Mesothelial cell of epicardium (in vitro differentiated cells): ENCODE measurements around the gene DUS2. TPM values are rescaled to one million over a fixed set of nuclear protein-coding genes. Genes with fewer than 3 reads are reported as not detected.
A peak's percentile ranks its signal among the peaks of the same experiment; 100 is the strongest.
"Not testable (repeated sequence)": the region's sequence is repeated elsewhere in the genome, so short reads cannot be mapped to it uniquely, and the experiment has no call there.

ENCODE experiments used
- DNase-seq, 2 experiments: peaks; one replicate each; pipeline ENCODE4 v3.0.0; 2021; ENCODE audit warnings: low spot score in 2 of 2; ENCODE audit not compliant: unreplicated experiment in 2 of 2
- H3K27ac Mint-ChIP-seq: 2 replicates; pipeline ENCODE4 v1.8.0; 2021; ENCODE audit warnings: mixed read lengths
- H3K27me3 Mint-ChIP-seq: 2 replicates; pipeline ENCODE4 v1.8.0; 2021; ENCODE audit warnings: low read depth, mixed read lengths
- H3K36me3 Mint-ChIP-seq: 2 replicates; pipeline ENCODE4 v1.8.0; 2021; ENCODE audit warnings: mixed read lengths
- H3K4me1 Mint-ChIP-seq: 2 replicates; pipeline ENCODE4 v1.8.0; 2021; ENCODE audit warnings: mixed read lengths
- H3K4me3 Mint-ChIP-seq: 2 replicates; pipeline ENCODE4 v1.8.0; 2021; ENCODE audit warnings: mild to moderate bottlenecking, moderate library complexity, mixed read lengths
- H3K9me3 Mint-ChIP-seq: 2 replicates; pipeline ENCODE4 v1.8.0; 2021; ENCODE audit warnings: mixed read lengths
- total RNA-seq: library from RNA; stranded (reverse); gene quantifications from 3 replicates; pipeline ENCODE4 v1.2.1, GENCODE V29; 2021
- TF ChIP-seq, protein P1 (sequence below): fragments of 200-600 bp; sonication (generic); IDR thresholded peaks from one replicate; pipeline ENCODE4 v1.5.0; 2021; ENCODE audit warnings: antibody characterized with exemption; ENCODE audit not compliant: unreplicated experiment

The DUS2 gene
- total RNA-seq, 1 donor from 2014 or later: 19.4 TPM

- DNase-seq: no peak
- Mint-ChIP-seq H3K4me3 (no peak overlapping the region), H3K4me1 (no peaks in the 10 kb centered on the region), H3K36me3 (peaks cover 5% of the 10 kb centered on the region), H3K27ac (no peak overlapping the region), H3K27me3 (no peaks in the 10 kb centered on the region), H3K9me3 (peaks cover under 1% of the 10 kb centered on the region)
- TF ChIP-seq, protein P1, sequence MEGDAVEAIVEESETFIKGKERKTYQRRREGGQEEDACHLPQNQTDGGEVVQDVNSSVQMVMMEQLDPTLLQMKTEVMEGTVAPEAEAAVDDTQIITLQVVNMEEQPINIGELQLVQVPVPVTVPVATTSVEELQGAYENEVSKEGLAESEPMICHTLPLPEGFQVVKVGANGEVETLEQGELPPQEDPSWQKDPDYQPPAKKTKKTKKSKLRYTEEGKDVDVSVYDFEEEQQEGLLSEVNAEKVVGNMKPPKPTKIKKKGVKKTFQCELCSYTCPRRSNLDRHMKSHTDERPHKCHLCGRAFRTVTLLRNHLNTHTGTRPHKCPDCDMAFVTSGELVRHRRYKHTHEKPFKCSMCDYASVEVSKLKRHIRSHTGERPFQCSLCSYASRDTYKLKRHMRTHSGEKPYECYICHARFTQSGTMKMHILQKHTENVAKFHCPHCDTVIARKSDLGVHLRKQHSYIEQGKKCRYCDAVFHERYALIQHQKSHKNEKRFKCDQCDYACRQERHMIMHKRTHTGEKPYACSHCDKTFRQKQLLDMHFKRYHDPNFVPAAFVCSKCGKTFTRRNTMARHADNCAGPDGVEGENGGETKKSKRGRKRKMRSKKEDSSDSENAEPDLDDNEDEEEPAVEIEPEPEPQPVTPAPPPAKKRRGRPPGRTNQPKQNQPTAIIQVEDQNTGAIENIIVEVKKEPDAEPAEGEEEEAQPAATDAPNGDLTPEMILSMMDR: no peak
These were observed 94.8 kb downstream of the DUS2 start for GRCh38 chr16:68117884-68118283.

- not testable (repeated sequence) for DNase-seq, H3K4me3 Mint-ChIP-seq, H3K36me3 Mint-ChIP-seq, H3K27ac Mint-ChIP-seq, H3K27me3 Mint-ChIP-seq, H3K9me3 Mint-ChIP-seq, H3K4me1 Mint-ChIP-seq
These were observed 95.9 kb downstream of the DUS2 start for GRCh38 chr16:68118954-68119353.

GRCh38 chr16:68120496-68120895 is 97.4 kb downstream of the DUS2 start:
- not testable (repeated sequence) for H3K9me3 Mint-ChIP-seq, H3K27ac Mint-ChIP-seq, H3K4me3 Mint-ChIP-seq, H3K27me3 Mint-ChIP-seq, H3K36me3 Mint-ChIP-seq, DNase-seq, H3K4me1 Mint-ChIP-seq

DNA sequence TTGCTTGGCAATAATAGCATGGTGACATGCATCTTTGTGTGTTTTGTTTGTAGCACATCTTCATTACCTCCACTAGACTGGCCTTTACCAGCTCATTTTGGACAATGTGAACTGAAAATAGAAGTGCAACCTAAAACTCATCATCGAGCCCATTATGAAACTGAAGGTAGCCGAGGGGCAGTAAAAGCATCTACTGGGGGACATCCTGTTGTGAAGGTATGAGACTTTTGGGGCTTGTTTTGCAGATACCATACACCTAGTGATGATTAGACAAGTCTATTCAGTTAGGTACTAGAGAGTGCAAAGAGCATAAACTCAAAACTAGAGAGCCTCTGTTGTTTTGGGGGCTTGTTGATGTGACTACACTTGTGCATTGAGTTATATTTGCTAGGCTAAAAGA is 103.3 kb downstream of the DUS2 start:
- H3K27ac Mint-ChIP-seq: no peak overlapping the region
- DNase-seq: no peak
- TF ChIP-seq, protein P1: no peak
- peaks cover 5% of the 10 kb centered on the region for H3K9me3 Mint-ChIP-seq
- no peaks in the 10 kb centered on the region for H3K4me1 Mint-ChIP-seq
- H3K27me3 Mint-ChIP-seq: no peaks in the 10 kb centered on the region
- no peak overlapping the region for H3K4me3 Mint-ChIP-seq
- H3K36me3 Mint-ChIP-seq: peaks cover 5% of the 10 kb centered on the region

- no peaks in the 10 kb centered on the region for H3K27me3 Mint-ChIP-seq
- H3K4me1 Mint-ChIP-seq: no peaks in the 10 kb centered on the region
- no peak overlapping the region for H3K4me3 Mint-ChIP-seq
- peaks cover 5% of the 10 kb centered on the region for H3K9me3 Mint-ChIP-seq
- peaks cover 5% of the 10 kb centered on the region for H3K36me3 Mint-ChIP-seq
- no peak for DNase-seq
- TF ChIP-seq, protein P1: no peak
- H3K27ac Mint-ChIP-seq: peak overlapping the region; percentile 39
These were observed 105.7 kb downstream of the DUS2 start for GRCh38 chr16:68128577-68129305.

Other genes with a start within 250 kb of the DUS2 start
- gene RANBP10, start 216.7 kb upstream of the DUS2 start, total RNA-seq: 24.0 to 26.8 TPM (median 24.5 TPM) in 3 replicates
- gene TSNAXIP1, start 216.4 kb upstream of the DUS2 start, total RNA-seq: 4.4 to 4.8 TPM (median 4.4 TPM) in 3 replicates
- gene THAP11, start 181.0 kb upstream of the DUS2 start, total RNA-seq: 27.6 to 28.6 TPM (median 28.1 TPM) in 3 replicates
- gene NUTF2, start 176.4 kb upstream of the DUS2 start, total RNA-seq: 130 to 141 TPM (median 132 TPM) in 3 replicates
- 71.5 to 73.8 TPM (median 73.8 TPM) in 3 replicates for gene CENPT, start 175.6 kb upstream of the DUS2 start, total RNA-seq
- 71.7 to 83.4 TPM (median 80.2 TPM) in 3 replicates for gene EDC4, start 150.2 kb upstream of the DUS2 start, total RNA-seq
- 0.66 to 0.99 TPM in 2 of 3 replicates, not detected in the other for gene NRN1L, start 138.4 kb upstream of the DUS2 start, total RNA-seq
- 41.5 to 44.5 TPM (median 43.3 TPM) in 3 replicates for gene PSKH1, start 130.0 kb upstream of the DUS2 start, total RNA-seq
- 1.00 to 1.5 TPM (median 1.4 TPM) in 3 replicates for gene CTRL, start 91.4 kb upstream of the DUS2 start, total RNA-seq
- 14.0 to 17.2 TPM (median 16.7 TPM) in 3 replicates for gene PSMB10, start 86.4 kb upstream of the DUS2 start, total RNA-seq
- 68.5 to 73.8 TPM (median 68.8 TPM) in 3 replicates for gene LCAT, start 79.2 kb upstream of the DUS2 start, total RNA-seq
- 129 to 155 TPM (median 140 TPM) in 3 replicates for gene SLC12A4, start 54.6 kb upstream of the DUS2 start, total RNA-seq
- gene DPEP3, start 42.8 kb upstream of the DUS2 start, total RNA-seq: not detected in 3 replicates
- not detected in 3 replicates for gene DPEP2, start 23.8 kb upstream of the DUS2 start, total RNA-seq
- not detected in 3 replicates for gene DPEP2NB, start 7.4 kb upstream of the DUS2 start, total RNA-seq
- gene DDX28, start 52 bp upstream of the DUS2 start, total RNA-seq: 11.8 to 12.5 TPM (median 11.9 TPM) in 3 replicates
- gene NFATC3, start 62.1 kb downstream of the DUS2 start, total RNA-seq: 47.3 to 51.8 TPM (median 51.3 TPM) in 3 replicates
- 32.4 to 34.7 TPM (median 33.6 TPM) in 3 replicates for gene ESRP2, start 212.8 kb downstream of the DUS2 start, total RNA-seq
- gene PLA2G15, start 222.1 kb downstream of the DUS2 start, total RNA-seq: 19.4 to 19.9 TPM (median 19.8 TPM) in 3 replicates
- 66.0 to 73.2 TPM (median 70.4 TPM) in 3 replicates for gene SLC7A6, start 241.2 kb downstream of the DUS2 start, total RNA-seq